ENCODE results near the gene SIM2. TPM values are rescaled to one million over a fixed set of nuclear protein-coding genes. Genes with fewer than 3 reads are reported as not detected.

The SIM2 gene
- total and polyA plus RNA-seq, 12 donors: 0.01 to 0.16 (median 0.15) TPM; not detected in 9

- TF ChIP-seq CTCF (IDR thresholded peaks at IDR 0.05): no peak
- Histone ChIP-seq H3K36me3 (no peaks in the 10 kb centered on the region), H3K4me1 (peaks cover 0 to 13% (median 9%) of the 10 kb centered on the region in 9 donors), H3K9me3 (no peaks in the 10 kb centered on the region), H3K27ac (no peak overlapping the region), H3K27me3 (peaks cover 0 to 41% (median 13%) of the 10 kb centered on the region in 7 donors), H3K4me3 (no peak overlapping the region)
- no peak for ATAC-seq
- whole genome bisulfite sequencing, 2 donors: 91 to 95% methylated on average over 9 of the region's 9 CpGs
- intact Hi-C loops (cut with DNase I): loop anchor here in 6 of 10 donors (5.0 to 10.0 kb wide), 5 partner anchors 101 to 184 kb away; no protein-coding TSS in a partner anchor
- DNase-seq: no peak
Observed at GRCh38 chr21:36743446-36743845, 44.5 kb downstream of the SIM2 start.

- TF ChIP-seq CTCF (IDR thresholded peaks at IDR 0.05): no peak
- DNase-seq: no peak
- H3K4me1 ChIP-seq: peaks cover 0 to 13% (median 9%) of the 10 kb centered on the region in 9 donors
- peak overlapping the region in 1 of 10 donors; percentile 3 for H3K4me3 ChIP-seq
- no peaks in the 10 kb centered on the region for H3K9me3 ChIP-seq
- intact Hi-C loops (cut with DNase I): loop anchor here in 6 of 10 donors (5.0 to 10.0 kb wide), 5 partner anchors 101 to 183 kb away; no protein-coding TSS in a partner anchor
- 86 to 87% methylated on average over 3 of the region's 3 CpGs for WGBS, 2 donors
- ATAC-seq: no peak
- no peak overlapping the region for H3K27ac ChIP-seq
- H3K27me3 ChIP-seq: peaks cover 0 to 48% (median 13%) of the 10 kb centered on the region in 7 donors
- no peaks in the 10 kb centered on the region for H3K36me3 ChIP-seq
Observed at GRCh38 chr21:36744190-36744559, 45.3 kb downstream of the SIM2 start.

- Histone ChIP-seq H3K27ac (no peak overlapping the region), H3K36me3 (no peaks in the 10 kb centered on the region), H3K4me3 (peak overlapping the region in 1 of 10 donors; percentile 3), H3K27me3 (peaks cover 0 to 51% (median 13%) of the 10 kb centered on the region in 7 donors), H3K9me3 (no peaks in the 10 kb centered on the region), H3K4me1 (peaks cover 0 to 13% (median 9%) of the 10 kb centered on the region in 9 donors)
- DNase-seq (peak in 1 of 2 donors; percentile 32), ATAC-seq (peak in 6 of 8 donors; percentile 9 to 53 (median 34))
- WGBS, 2 donors: 44 to 58% methylated on average over 30 of the region's 30 CpGs
- intact Hi-C loops (cut with DNase I): loop anchor here (5.0 to 10.0 kb wide), 8 partner anchors 98 to 183 kb away; no protein-coding TSS in a partner anchor
- no peak for TF ChIP-seq CTCF (IDR thresholded peaks at IDR 0.05)
Observed at GRCh38 chr21:36744560-36745231, 45.8 kb downstream of the SIM2 start.

GRCh38 chr21:36745459-36745858, 46.5 kb downstream of the SIM2 start:
- intact Hi-C loops (cut with DNase I): loop anchor here (5.0 to 10.0 kb wide), 8 partner anchors 97 to 182 kb away; no protein-coding TSS in a partner anchor
- WGBS, 2 donors: 89 to 93% methylated on average over 5 of the region's 5 CpGs

More at GRCh38 chr21:36745459-36745858, 46.5 kb downstream of the SIM2 start:
- peaks cover 0 to 51% (median 13%) of the 10 kb centered on the region in 7 donors for H3K27me3 ChIP-seq
- no peak for TF ChIP-seq CTCF (IDR thresholded peaks at IDR 0.05)
- DNase-seq (no peak), ATAC-seq (no peak)
- no peak overlapping the region for H3K4me3 ChIP-seq
- H3K4me1 ChIP-seq: peaks cover 0 to 13% (median 9%) of the 10 kb centered on the region in 9 donors
- H3K36me3 ChIP-seq: no peaks in the 10 kb centered on the region
- H3K9me3 ChIP-seq: no peaks in the 10 kb centered on the region
- H3K27ac ChIP-seq: no peak overlapping the region

Measured in heart right ventricle (tissue), 16 donors.